ENCODE results near the gene NXN.
"Not testable (repeated sequence)": the region's sequence is repeated elsewhere in the genome, so short reads cannot be mapped to it uniquely, and the experiment has no call there.

The NXN gene

GRCh38 chr17:915538-916201 is 63.9 kb downstream of the NXN start:
- no peak for DNase-seq

GRCh38 chr17:914561-914960 is 65.0 kb downstream of the NXN start:
- no peak for DNase-seq

DNA sequence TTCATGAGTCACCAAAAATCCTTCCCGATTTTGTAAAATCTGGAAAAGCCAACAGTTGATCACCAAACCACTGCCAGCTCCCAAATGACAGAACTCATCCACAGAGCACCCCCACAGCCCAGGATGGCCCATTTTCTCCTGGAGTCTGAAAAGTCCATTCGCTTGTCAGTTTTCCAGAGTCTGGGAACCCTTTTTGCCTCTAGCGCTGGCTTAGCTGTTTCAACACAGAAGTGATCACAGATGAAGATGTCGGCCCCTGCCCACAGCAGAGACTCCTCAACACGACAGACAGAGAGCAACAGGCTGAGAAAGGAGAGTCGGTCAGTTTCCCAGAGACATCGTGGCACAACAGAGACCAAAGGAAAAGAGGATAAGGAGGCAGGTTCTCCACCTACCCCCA is 66.4 kb downstream of the NXN start:
- DNase-seq = no peak

- DNase-seq = no peak
Measured at GRCh38 chr17:909642-910323, 69.8 kb downstream of the NXN start.

DNA sequence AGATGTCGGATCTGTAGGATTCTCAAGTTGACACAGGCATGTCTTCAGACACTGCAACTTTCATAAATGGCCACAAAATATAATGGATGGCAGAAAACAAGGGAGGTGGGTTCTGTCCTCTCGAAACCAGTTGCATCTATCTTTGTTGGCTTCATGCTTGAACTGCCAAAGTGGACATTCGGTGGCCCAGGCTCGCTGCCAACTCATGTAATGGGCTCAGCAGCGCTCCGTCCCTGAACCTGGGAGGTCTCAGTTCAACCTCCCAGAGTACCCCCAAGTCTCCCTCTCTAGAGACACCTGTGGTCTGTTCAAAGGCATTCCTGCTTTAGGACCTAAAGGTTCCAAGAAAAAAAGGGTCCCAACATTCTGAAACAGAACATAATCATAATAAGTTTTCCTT is 71.9 kb downstream of the NXN start:
- DNase-seq = no peak

- not testable (repeated sequence) for DNase-seq
Measured at GRCh38 chr17:905708-906107, 73.9 kb downstream of the NXN start.

DNA sequence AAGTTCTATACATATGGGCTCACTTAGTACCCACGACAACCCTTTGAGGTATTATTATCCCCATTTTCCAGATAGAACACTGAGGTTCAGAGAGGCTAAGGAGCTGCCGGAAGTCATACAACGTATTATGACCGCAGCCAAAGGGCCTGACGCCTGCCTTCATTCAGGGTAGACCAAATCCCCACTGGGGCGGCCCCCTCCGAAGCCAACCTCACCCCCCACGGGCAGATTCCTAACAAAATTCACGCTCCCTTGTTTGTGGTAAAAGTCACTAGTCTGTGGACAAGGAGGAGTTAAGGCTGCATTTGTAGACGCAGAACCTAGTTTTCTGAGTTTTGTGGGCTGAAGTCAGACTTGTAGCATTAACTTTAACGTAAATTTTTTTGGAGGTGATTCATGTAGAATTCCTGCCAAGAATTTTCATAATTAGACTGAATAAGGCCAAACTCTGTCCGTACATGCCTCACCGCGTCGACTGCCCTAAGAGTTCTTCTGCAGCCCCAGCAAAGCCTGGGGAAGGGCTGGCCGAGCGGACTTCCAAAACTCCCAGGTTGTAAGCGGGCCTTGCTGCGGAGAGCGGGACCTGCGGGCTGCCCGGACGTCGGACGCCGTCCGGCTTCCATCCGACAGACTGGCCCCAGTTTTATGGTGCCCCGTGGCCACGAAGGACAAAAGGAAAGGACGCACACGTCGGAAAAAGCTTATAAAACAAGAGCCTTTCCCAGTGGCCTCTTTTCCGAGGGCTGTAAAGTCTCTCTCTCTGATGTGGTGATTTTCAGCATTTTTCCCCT is 75.7 kb downstream of the NXN start:
- no peak for DNase-seq

DNA sequence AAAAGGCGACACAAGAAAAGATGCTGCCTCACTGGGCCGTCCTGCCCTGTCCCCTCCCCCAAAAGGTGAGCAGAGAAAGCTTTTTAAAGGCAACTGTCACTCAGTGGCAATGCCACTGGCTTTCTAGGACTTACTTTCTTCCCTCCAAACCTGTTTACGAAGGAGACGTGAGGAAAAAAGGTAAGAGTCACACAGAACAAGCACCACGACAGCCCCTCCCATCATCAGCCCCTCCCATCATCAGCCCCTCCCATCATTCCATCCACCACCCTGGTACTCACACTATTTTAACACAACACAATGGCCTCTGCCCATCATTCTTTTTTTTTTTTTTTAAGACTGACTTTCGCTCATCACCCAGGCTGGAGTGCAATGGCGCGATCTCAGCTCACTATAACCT is 77.1 kb downstream of the NXN start:
- DNase-seq = no peak

- no peak for DNase-seq
Measured at GRCh38 chr17:901964-902363, 77.6 kb downstream of the NXN start.

DNA sequence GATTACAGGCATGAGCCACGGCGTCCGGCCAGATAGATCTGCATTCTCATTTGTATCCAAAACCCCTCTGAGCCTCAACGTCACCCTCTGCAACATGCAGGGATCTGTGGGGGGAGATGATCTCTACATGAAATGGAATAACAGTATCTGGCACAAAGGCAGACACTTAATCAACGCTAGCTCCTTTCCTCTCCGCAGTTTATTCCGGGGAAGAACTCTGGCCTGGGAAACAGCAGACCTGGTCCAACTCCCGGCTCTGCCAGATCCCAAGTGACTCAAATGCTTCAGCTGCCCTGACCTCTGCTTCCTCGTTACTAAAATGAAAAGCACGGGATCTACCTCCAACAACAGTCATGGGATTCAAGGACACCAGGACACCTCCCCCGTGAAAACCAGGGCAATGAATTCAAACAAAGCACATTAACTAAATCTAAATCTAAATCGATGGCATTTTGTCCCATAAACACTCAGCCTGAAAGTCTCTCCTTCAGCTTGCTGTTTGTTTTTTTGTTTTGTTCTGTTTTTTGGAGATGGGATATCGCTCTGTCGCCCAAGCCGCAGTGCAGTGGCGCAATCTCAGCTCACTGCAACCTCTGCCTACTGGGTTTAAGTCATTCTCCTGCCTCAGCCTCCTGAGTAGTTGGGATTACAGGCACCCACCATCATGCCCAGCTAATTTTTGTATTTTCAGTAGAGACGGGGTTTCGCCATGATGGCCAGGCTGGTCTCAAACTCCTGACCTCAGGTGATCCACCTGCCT is 78.2 kb downstream of the NXN start:
- DNase-seq = no peak

- no peak for DNase-seq
Measured at GRCh38 chr17:900336-900934, 79.1 kb downstream of the NXN start.

DNA sequence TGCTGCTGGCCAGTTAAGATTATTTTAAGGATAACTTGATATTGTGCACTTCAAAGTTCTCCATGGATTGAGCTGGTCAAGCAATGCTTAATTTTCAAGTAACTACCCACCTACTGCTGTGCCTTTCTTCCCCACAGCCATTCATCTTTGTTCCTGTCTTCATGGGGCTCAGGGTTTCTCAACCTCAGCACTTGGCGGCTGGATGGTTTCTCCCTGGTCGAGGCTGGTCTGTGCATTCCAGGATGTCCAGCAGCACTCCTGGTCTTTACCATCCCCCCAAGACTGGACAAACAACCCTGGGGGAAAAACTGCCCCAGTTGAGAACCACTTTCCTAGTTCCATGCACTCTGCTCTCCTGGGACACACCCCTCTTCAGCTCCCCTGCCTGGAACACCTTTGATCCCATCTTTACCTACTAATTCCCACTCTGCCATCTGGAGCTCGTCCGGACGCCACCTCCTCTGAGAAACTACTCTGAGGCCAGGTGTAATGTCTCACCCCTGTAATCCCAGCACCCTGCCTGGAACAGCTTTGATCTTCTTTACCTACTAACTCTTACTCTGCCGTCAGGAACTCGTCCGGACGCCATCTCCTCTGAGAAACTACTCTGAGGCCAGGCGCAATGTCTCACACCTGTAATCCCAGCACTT is 81.5 kb downstream of the NXN start:
- no peak for DNase-seq

DNA sequence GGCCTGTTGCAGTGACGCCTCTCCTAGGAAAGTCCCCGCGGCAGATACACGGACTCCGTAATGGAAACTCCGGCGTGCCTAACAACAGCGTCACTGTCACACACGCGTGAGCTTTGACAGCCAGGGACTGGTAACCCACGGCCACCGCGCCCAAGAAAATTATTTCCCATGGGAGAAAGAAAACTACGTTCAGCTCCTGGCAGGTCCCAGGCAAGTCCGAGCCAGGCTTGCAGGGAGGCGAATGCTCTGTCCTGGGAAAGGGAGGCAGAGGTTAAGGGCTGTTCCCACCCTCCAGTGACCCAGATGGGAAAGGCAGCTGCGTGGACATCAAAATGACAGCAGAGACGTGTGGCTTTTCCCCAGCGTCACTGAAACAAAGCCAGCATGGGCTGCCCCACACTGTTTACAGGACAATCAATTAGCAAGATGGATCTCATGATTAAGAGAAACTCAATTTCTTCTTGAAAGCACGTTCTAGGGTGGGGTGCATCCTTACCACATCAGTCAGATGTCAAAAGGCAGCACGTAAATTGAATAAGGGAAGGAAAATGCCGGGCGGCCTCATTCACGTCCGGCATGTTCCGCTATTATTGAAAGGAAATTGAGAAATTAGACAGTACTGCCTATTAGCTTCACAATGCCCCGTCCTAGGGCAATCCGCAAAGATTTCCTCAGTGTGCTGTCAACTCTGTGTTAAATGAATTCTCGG is 82.5 kb downstream of the NXN start:
- no peak for DNase-seq

DNA sequence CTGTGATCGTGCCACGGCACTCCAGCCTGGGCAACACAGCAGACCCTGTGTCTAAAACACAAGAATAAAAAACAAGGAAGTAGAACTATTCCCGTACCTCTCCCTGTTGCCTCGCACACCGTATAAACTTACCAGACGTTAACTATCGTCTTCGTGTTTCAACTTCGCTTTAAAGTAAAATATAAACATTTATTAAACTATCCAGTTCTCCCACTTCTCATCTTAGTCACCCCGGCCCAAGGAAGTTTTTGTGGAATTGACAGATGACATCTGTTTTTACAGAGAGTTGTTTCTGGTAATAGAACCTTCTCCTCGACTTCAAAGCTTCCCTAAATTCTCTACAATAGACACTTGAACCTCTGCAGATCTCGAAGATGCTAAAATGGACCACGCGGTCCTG is 83.1 kb downstream of the NXN start:
- DNase-seq = no peak

- no peak for DNase-seq
Measured at GRCh38 chr17:892958-893357, 86.6 kb downstream of the NXN start.

- DNase-seq = peak; percentile 3
Measured at GRCh38 chr17:888998-889441, 90.6 kb downstream of the NXN start.

- DNase-seq = no peak
Measured at GRCh38 chr17:887551-888209, 91.9 kb downstream of the NXN start.

GRCh38 chr17:885971-886571 is 93.5 kb downstream of the NXN start:
- DNase-seq = no peak

GRCh38 chr17:883586-883962 is 96.0 kb downstream of the NXN start:
- no peak for DNase-seq

GRCh38 chr17:882827-883585 is 96.6 kb downstream of the NXN start:
- no peak for DNase-seq

All from CD4-positive, alpha-beta T cell treated with Interleukin-6 for 4 hours (primary cell).